MCF 10A (cell line): ENCODE measurements around the gene PPP1R14D. TPM values are rescaled to one million over a fixed set of nuclear protein-coding genes. Genes with fewer than 3 reads are reported as not detected.

Experiments
- BruUV-seq: library from RNA; stranded (reverse); fragments of 400-500 nt; replicated peaks from 2 replicates; lab custom pipeline; 2021; lab: Mats Ljungman, UMichigan
- CTCF ChIA-PET: fragments of 300-600 bp; sonication (Branson Sonifier 250); formaldehyde crosslinking; extraction: SDS; loops from one replicate; lab custom pipeline; 2021; ENCODE audit warnings: antibody characterized with exemption, inconsistent platforms; lab: Yijun Ruan, JAX
- POLR2A ChIA-PET: fragments of 300-600, 350-650 bp; sonication (Branson Sonifier 250); formaldehyde crosslinking; extraction: SDS; loops from one replicate; lab custom pipeline; 2020; ENCODE audit warnings: antibody characterized with exemption, inconsistent platforms; lab: Yijun Ruan, JAX
- DNase-seq: peaks from one replicate; pipeline ENCODE4 v3.0.0-alpha.2; 2018; ENCODE audit not compliant: unreplicated experiment
- H3K27ac Mint-ChIP-seq: one replicate; pipeline ENCODE4 v1.8.0; 2022; ENCODE audit warnings: mild to moderate bottlenecking, low read depth, mixed read lengths; ENCODE audit not compliant: unreplicated experiment
- H3K27me3 Mint-ChIP-seq: one replicate; pipeline ENCODE4 v1.8.0; 2022; ENCODE audit warnings: mixed read lengths; ENCODE audit not compliant: insufficient read depth, unreplicated experiment
- H3K36me3 Mint-ChIP-seq: one replicate; pipeline ENCODE4 v1.8.0; 2022; ENCODE audit warnings: mild to moderate bottlenecking, moderate library complexity, mixed read lengths; ENCODE audit not compliant: insufficient read depth, unreplicated experiment
- H3K4me1 Mint-ChIP-seq: one replicate; pipeline ENCODE4 v1.8.0; 2022; ENCODE audit warnings: mixed read lengths; ENCODE audit not compliant: insufficient read depth, unreplicated experiment
- H3K4me3 Mint-ChIP-seq: one replicate; pipeline ENCODE4 v1.8.0; 2022; ENCODE audit warnings: mild to moderate bottlenecking, moderate library complexity, mixed read lengths; ENCODE audit not compliant: unreplicated experiment
- H3K9me3 Mint-ChIP-seq: one replicate; pipeline ENCODE4 v1.8.0; 2022; ENCODE audit warnings: mixed read lengths; ENCODE audit not compliant: unreplicated experiment
- CTCF ChIP-seq: fragments of 200-600 bp; IDR thresholded peaks from one replicate; pipeline ENCODE4 v1.8.0; 2022; ENCODE audit warnings: antibody characterized with exemption, mild to moderate bottlenecking; ENCODE audit not compliant: unreplicated experiment
- intact Hi-C: fragments of 100-400 bp; cut with micrococcal nuclease; formaldehyde crosslinking; loops from 2 replicates; pipeline ENCODE4 v1.14.1; 2022
- total RNA-seq: library from RNA; stranded (reverse); gene quantifications from 2 replicates; pipeline ENCODE4 v1.2.3, GENCODE V29; 2022

The PPP1R14D gene
- total RNA-seq, 1 experiment from 2014 or later = not detected

- Mint-ChIP-seq H3K4me1 (peaks cover 38% of the 10 kb centered on the region), H3K4me3 (no peak overlapping the region), H3K9me3 (no peaks in the 10 kb centered on the region), H3K36me3 (peaks cover 11% of the 10 kb centered on the region), H3K27me3 (no peaks in the 10 kb centered on the region), H3K27ac (no peak overlapping the region)
- ChIA-PET CTCF (interaction anchor here (0.5 to 4.1 kb wide), 7 partner anchors 10 to 100 kb away, joined by 3 to 18 read pairs (median 4); no protein-coding TSS in a partner anchor), POLR2A (interaction anchor here (2.0 to 2.3 kb wide), 3 partner anchors 15 to 51 kb away, joined by 5 to 7 read pairs (median 6); partner anchors contain the start of genes DNAJC17, SPINT1 and ZFYVE19)
- intact Hi-C loops = loop anchor here (2.0 kb wide), 1 partner anchor 54 kb away; no protein-coding TSS in a partner anchor
- BruUV-seq = no TSS peak
- DNase-seq = no peak
- TF ChIP-seq CTCF = no peak
These were observed 36.1 kb downstream of the PPP1R14D start for GRCh38 chr15:40792394-40792793.

- Mint-ChIP-seq H3K9me3 (no peaks in the 10 kb centered on the region), H3K4me1 (peaks cover 45% of the 10 kb centered on the region), H3K4me3 (no peak overlapping the region), H3K36me3 (peaks cover 15% of the 10 kb centered on the region), H3K27me3 (no peaks in the 10 kb centered on the region), H3K27ac (no peak overlapping the region)
- CTCF ChIA-PET = interaction anchor here (0.6 to 4.1 kb wide), 2 partner anchors 8 to 58 kb away, joined by 3 to 18 read pairs; no protein-coding TSS in a partner anchor
- TF ChIP-seq CTCF = no peak
- peak; percentile 51 for DNase-seq
- intact Hi-C loops = no loop called here
- no TSS peak for BruUV-seq
- POLR2A ChIA-PET = interaction anchor here (0.7 to 2.3 kb wide), 5 partner anchors 14 to 54 kb away, joined by 3 to 7 read pairs (median 3); partner anchors contain the start of genes C15orf62 and PPP1R14D
These were observed 37.8 kb downstream of the PPP1R14D start for GRCh38 chr15:40790718-40791117.

GRCh38 chr15:40789999-40790398 lies 38.5 kb downstream of the PPP1R14D start:
- CTCF ChIA-PET = no interaction called here
- H3K4me3 Mint-ChIP-seq = no peak overlapping the region
- peaks cover 17% of the 10 kb centered on the region for H3K36me3 Mint-ChIP-seq
- no TSS peak for BruUV-seq
- TF ChIP-seq CTCF = no peak
- peaks cover 43% of the 10 kb centered on the region for H3K4me1 Mint-ChIP-seq
- DNase-seq = no peak
- H3K27me3 Mint-ChIP-seq = no peaks in the 10 kb centered on the region
- H3K27ac Mint-ChIP-seq = no peak overlapping the region
- POLR2A ChIA-PET = interaction anchor here (0.6 to 2.3 kb wide), 4 partner anchors 17 to 467 kb away, joined by 3 to 7 read pairs (median 3); partner anchors contain the start of gene C15orf62
- intact Hi-C loops = no loop called here
- no peaks in the 10 kb centered on the region for H3K9me3 Mint-ChIP-seq

DNA sequence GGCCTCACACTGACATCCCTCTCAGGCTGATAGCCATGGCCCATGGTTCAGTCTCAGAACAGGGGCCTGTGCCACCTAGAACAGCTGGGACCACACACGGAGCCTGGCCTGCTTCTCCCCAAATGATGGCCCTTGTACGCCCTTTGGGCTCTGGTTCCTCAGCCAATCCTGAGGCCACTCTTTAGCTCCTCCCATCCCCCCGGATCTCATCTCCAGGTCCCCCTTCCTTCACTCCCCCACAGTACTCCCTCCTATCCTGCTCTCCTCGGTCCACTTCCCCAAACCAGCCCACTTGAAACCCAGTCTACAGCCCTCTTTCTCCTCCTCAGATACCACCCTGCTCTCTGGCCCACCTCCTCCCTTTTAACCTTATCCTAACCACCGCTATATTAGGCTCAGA lies 39.4 kb downstream of the PPP1R14D start:
- no TSS peak for BruUV-seq
- H3K27me3 Mint-ChIP-seq = no peaks in the 10 kb centered on the region
- CTCF ChIA-PET = interaction anchor here (0.7 to 1.2 kb wide), 2 partner anchors 44 to 105 kb away, joined by 3 read pairs; partner anchors contain the start of gene VPS18
- no peak for TF ChIP-seq CTCF
- no peak for DNase-seq
- intact Hi-C loops = no loop called here
- POLR2A ChIA-PET = interaction anchor here (2.2 kb wide), 1 partner anchor 94 kb away, joined by 5 read pairs; the partner anchor contains the start of gene RAD51
- H3K4me3 Mint-ChIP-seq = no peak overlapping the region
- H3K4me1 Mint-ChIP-seq = peaks cover 43% of the 10 kb centered on the region
- peaks cover 17% of the 10 kb centered on the region for H3K36me3 Mint-ChIP-seq
- H3K27ac Mint-ChIP-seq = no peak overlapping the region
- H3K9me3 Mint-ChIP-seq = no peaks in the 10 kb centered on the region
